Adipose tissue (tissue), 3 donors: ENCODE results near the gene CNTN4. TPM values are rescaled to one million over a fixed set of nuclear protein-coding genes. Genes with fewer than 3 reads are reported as not detected.

Source experiments
- H3K27ac ChIP-seq: one replicate; pipeline ENCODE4 v1.5.1; 2013; ENCODE audit warnings: low read depth, low read length
- WGBS, 3 donors: extraction: QIAGEN DNeasy Blood & Tissue Kit; methylation state at CpG; one replicate each; pipeline ENCODE4 v1.1.7; 2013; 5-methylcytosine and 5-hydroxymethylcytosine counted together
- polyA plus RNA-seq, 3 donors: library from polyadenylated mRNA; stranded (reverse); fragments of 200-250 nt; gene quantifications; one replicate each; pipeline ENCODE4 v1.2.3, GENCODE V29; 2013
- donor health status: healthy with polysubstance abuse.
- donor health status: Bipolar disorder and iron deficiency.
- donor health status: healthy.

Gene CNTN4
- polyA plus RNA-seq, 3 donors: 1.0 to 5.2 (median 1.7) TPM

- 33 to 70% (median 66%) methylated on average over 4 of the region's 4 CpGs for WGBS, 3 donors
- no peak overlapping the region for H3K27ac ChIP-seq
These were observed 955.3 kb downstream of the CNTN4 start for GRCh38 chr3:3053974-3054373.

GRCh38 chr3:3059645-3060044, 961.0 kb downstream of the CNTN4 start:
- 48 to 71% (median 71%) methylated on average over 1 of the region's 1 CpG for WGBS, 3 donors
- no peak overlapping the region for H3K27ac ChIP-seq

GRCh38 chr3:3064297-3064696, 965.6 kb downstream of the CNTN4 start:
- H3K27ac ChIP-seq: no peak overlapping the region
- 47 to 81% (median 68%) methylated on average over 4 of the region's 4 CpGs for WGBS, 3 donors

- WGBS, 3 donors: 78 to 90% (median 81%) methylated on average over 2 of the region's 2 CpGs
- H3K27ac ChIP-seq: no peak overlapping the region
These were observed 967.2 kb downstream of the CNTN4 start for GRCh38 chr3:3065876-3066275.

GRCh38 chr3:3066378-3066777, 967.7 kb downstream of the CNTN4 start:
- 13 to 52% (median 47%) methylated on average over 2 of the region's 2 CpGs for WGBS, 3 donors
- H3K27ac ChIP-seq: no peak overlapping the region

GRCh38 chr3:3066910-3067309, 968.2 kb downstream of the CNTN4 start:
- WGBS, 3 donors: 71 to 90% (median 89%) methylated on average over 4 of the region's 4 CpGs
- H3K27ac ChIP-seq: no peak overlapping the region

- WGBS, 3 donors: 83 to 93% (median 87%) methylated on average over 1 of the region's 1 CpG
- H3K27ac ChIP-seq: no peak overlapping the region
These were observed 969.8 kb downstream of the CNTN4 start for GRCh38 chr3:3068358-3068881.

GRCh38 chr3:3069723-3070122, 971.1 kb downstream of the CNTN4 start:
- 68 to 83% (median 81%) methylated on average over 5 of the region's 5 CpGs for WGBS, 3 donors

GRCh38 chr3:3071136-3071535, 972.5 kb downstream of the CNTN4 start:
- WGBS, 3 donors: 70 to 72% (median 71%) methylated on average over 5 of the region's 5 CpGs
- H3K27ac ChIP-seq: no peak overlapping the region

More at GRCh38 chr3:3069723-3070122, 971.1 kb downstream of the CNTN4 start:
- H3K27ac ChIP-seq: no peak overlapping the region

- no peak overlapping the region for H3K27ac ChIP-seq
- 66 to 82% (median 68%) methylated on average over 5 of the region's 5 CpGs for WGBS, 3 donors
These were observed 976.0 kb downstream of the CNTN4 start for GRCh38 chr3:3074551-3075257.

GRCh38 chr3:3080309-3080708, 981.6 kb downstream of the CNTN4 start:
- WGBS, 3 donors: 48 to 75% (median 71%) methylated on average over 5 of the region's 5 CpGs
- H3K27ac ChIP-seq: no peak overlapping the region

- 63 to 73% (median 66%) methylated on average over 9 of the region's 9 CpGs for WGBS, 3 donors
These were observed 982.9 kb downstream of the CNTN4 start for GRCh38 chr3:3081381-3082233.

GRCh38 chr3:3082234-3082924, 983.7 kb downstream of the CNTN4 start:
- 58 to 69% (median 69%) methylated on average over 2 of the region's 2 CpGs for WGBS, 3 donors
- no peak overlapping the region for H3K27ac ChIP-seq

More at GRCh38 chr3:3081381-3082233, 982.9 kb downstream of the CNTN4 start:
- no peak overlapping the region for H3K27ac ChIP-seq

- WGBS, 3 donors: 57 to 74% (median 72%) methylated on average over 3 of the region's 3 CpGs
- no peak overlapping the region for H3K27ac ChIP-seq
These were observed 986.2 kb downstream of the CNTN4 start for GRCh38 chr3:3084890-3085289.

GRCh38 chr3:3085782-3086181, 987.1 kb downstream of the CNTN4 start:
- 76 to 80% (median 76%) methylated on average over 6 of the region's 6 CpGs for WGBS, 3 donors
- no peak overlapping the region for H3K27ac ChIP-seq

- 57 to 74% (median 70%) methylated on average over 6 of the region's 6 CpGs for WGBS, 3 donors
- H3K27ac ChIP-seq: no peak overlapping the region
These were observed 987.6 kb downstream of the CNTN4 start for GRCh38 chr3:3086239-3086638.

- H3K27ac ChIP-seq: no peak overlapping the region
These were observed 988.6 kb downstream of the CNTN4 start for GRCh38 chr3:3087279-3087678.

- 63 to 73% (median 70%) methylated on average over 7 of the region's 7 CpGs for WGBS, 3 donors
- no peak overlapping the region for H3K27ac ChIP-seq
These were observed 989.2 kb downstream of the CNTN4 start for GRCh38 chr3:3087716-3088465.
